ENCODE results near the gene RPS5.
"Not testable (repeated sequence)": the region's sequence is repeated elsewhere in the genome, so short reads cannot be mapped to it uniquely, and the experiment has no call there.

RPS5 gene

DNA sequence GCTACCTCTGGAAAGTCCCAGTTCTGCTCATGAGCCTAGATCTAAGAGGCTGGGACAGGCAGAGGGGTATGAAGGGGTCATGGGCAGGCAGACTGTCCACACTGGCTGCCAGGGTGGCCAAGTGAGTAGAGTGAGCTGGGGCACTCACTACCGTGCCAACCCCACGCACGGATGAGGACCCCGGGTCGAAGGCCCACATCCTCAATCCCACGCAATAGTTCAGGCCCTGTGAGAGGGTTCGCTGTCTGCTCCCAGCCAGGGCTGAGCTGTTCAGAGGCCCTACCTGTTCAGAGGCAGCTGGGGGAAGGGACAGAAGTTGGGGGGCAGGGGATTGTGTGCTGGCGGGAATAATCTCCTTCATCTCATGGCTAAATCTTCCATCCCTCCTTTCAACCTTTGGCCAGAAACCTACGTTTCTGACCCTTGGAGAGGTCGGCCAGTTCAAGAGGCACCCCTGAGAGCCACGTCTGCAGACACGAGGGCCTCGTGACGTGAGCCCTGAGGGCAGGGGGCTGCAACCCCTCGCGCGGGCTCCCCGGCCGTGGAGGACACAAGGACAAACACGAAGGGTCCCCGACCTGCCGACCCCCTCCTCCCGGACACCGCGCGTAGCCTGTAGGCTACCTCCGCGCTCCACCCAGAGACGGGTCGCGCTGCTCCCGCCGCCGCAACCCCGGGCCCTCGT lies 1.0 kb upstream of the RPS5 start:
- DNase-seq: peak; percentile 75

- peak; percentile 63 for DNase-seq
These were observed 487 bp downstream of the RPS5 start for GRCh38 chr19:58387338-58388174.

- no peak for DNase-seq
These were observed 1.1 kb downstream of the RPS5 start for GRCh38 chr19:58388175-58388526.

DNA sequence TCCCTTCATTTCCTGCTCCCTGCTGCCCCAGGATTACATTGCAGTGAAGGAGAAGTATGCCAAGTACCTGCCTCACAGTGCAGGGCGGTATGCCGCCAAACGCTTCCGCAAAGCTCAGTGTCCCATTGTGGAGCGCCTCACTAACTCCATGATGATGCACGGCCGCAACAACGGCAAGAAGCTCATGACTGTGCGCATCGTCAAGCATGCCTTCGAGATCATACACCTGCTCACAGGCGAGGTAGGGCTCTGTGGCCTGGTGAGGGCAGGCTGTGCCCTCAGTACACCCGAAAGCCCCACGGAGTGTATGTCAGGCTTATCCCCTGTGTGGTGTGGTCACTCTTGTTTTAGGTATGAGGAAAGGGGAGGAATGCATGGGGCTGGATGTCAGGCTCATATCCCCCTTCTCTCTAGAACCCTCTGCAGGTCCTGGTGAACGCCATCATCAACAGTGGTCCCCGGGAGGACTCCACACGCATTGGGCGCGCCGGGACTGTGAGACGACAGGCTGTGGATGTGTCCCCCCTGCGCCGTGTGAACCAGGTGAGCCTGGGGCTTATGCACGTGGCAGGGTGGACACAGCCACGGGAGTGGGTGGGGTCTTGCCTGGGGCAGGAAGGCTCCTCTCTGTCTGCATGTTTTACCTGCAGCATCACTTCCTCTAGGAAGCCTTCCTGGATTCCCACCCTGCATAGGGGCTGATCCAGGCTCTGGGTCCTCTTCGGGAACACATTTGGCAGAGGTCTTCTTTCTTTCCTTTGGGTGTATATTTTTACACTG lies 6.1 kb downstream of the RPS5 start:
- DNase-seq: no peak

DNA sequence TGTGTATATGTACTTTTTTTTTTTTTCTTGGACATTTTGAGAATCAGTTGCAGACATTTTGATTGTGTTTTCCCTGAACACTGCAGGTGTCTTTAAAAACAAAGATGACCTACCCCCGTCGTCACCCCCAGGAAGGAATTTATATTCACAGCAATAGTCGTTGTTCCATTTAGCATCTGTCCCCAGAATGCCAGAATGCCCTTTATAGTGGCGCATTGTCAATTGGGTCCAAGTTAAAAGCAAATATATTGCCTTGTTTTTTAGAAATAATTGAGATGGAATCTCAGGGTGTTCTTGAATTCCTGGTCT lies 6.6 kb downstream of the RPS5 start:
- DNase-seq: no peak

DNA sequence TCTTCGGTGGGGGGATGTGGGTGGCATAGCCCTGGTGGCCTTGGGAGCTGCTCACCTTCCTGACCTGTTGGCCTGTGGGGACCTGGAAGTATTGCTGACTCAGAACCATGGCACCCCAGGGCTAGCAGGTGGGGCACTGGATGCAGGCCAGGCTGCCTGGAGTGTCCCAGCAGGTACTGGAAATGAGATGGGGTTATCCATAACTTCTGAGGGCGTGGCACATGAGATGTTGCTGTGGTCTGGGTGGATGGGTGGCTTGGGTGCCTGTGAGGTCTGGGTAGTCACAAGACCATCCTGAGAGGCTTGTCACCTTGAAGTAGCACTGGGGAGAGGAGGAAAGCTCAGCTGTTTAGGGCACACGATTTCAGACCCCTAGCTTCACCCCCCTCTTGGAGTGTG lies 7.8 kb downstream of the RPS5 start:
- no peak for DNase-seq

DNA sequence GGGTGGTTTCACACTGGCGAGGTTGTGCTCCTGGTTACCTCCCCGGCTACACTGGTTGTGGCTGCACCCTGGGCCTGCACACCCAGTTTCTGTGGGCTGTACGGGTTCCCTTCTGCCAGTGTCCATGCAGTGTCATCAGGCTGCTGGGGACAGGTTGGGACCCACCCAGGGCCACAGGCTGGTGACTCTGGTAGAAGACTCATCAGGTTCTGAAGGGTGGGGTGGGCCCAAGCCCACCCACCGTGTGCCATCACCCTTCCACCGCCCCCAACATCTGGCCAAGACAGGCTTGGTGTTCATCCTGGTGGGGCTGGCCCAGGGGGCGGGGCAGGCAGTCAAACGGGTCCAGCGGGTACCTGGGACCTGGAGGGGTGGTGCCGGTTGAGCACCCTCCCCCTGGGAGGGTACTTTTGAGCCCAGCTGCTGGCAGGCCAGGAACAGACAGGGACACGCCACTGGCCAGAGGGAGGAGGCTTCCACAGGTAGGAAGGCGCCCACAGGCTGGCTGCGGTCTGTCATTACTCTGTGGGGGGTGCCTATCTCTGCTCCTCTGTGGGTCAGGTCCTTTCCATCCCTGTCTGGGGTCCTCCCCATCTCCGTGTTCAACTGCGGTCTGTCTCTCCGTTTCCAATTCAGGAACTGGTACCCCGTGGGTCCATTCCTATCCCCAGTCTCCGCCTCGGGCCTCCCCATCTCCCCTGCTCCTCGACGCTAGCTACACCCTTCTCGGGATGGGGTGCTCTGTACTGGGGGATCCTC lies 8.3 kb downstream of the RPS5 start, which contains the start of gene RNF225:
Gene RNF225, plus strand, starts transcription at position 437 of the 759 bp plus-strand sequence. CDS start 434 bp downstream, outside the sequence.
- DNase-seq: no peak

GRCh38 chr19:58395979-58396627 lies 9.0 kb downstream of the RPS5 start:
- DNase-seq: no peak

- DNase-seq: no peak
These were observed 9.8 kb downstream of the RPS5 start for GRCh38 chr19:58396691-58397532.

GRCh38 chr19:58397533-58398037 lies 10.5 kb downstream of the RPS5 start:
- no peak for DNase-seq

- DNase-seq: no peak
These were observed 11.0 kb downstream of the RPS5 start for GRCh38 chr19:58398087-58398486.

GRCh38 chr19:58398545-58398944 lies 11.5 kb downstream of the RPS5 start:
- no peak for DNase-seq

- no peak for DNase-seq
These were observed 12.8 kb downstream of the RPS5 start for GRCh38 chr19:58399903-58400302.

- DNase-seq: no peak
These were observed 13.3 kb downstream of the RPS5 start for GRCh38 chr19:58400316-58400915.

DNA sequence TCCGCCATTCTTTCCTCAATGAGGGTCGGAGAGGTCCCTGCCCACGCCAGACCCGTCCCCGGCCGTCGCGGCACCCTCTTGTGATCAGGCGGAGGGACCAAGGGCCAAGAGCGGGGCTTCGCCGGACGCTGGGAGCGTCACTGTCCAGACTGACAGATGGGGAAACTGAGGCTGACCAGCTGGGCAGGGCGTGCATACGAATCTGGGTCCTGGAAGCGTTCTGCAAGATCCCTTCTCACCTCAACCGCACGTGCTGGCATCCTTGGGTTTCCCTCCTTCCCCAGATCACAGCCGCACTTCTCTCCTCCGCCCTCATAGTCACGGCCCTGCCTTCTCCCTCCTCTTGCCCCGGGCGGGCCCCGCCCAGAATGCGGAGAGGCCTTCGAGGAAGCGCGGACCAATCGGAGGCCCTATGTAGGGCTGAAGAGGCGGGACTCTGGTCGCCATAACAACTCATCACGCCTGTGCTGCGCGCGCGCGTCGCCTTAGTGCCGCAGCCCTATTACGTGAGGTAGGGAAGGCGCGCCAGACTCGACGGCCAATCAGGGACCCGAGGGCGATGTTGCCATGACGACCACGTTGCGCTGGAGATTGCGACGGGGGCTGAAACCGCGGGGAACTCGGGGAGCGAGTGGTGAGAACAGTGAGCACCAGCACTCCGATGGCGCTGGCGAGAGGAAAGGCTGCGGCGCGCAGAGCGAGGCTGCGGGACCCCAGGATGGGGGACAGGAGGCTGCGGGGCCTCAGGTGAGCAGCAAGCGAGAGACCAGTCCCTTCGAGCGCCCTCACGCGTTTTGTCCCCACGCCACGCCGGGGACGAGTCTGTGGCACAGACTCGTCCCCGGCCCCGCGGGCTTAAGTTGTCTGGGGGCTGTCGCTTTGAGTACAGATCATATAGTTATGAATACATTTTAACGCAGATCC lies 14.1 kb downstream of the RPS5 start:
- DNase-seq: peak; percentile 100

- DNase-seq: no peak
These were observed 14.9 kb downstream of the RPS5 start for GRCh38 chr19:58401840-58402421.

DNA sequence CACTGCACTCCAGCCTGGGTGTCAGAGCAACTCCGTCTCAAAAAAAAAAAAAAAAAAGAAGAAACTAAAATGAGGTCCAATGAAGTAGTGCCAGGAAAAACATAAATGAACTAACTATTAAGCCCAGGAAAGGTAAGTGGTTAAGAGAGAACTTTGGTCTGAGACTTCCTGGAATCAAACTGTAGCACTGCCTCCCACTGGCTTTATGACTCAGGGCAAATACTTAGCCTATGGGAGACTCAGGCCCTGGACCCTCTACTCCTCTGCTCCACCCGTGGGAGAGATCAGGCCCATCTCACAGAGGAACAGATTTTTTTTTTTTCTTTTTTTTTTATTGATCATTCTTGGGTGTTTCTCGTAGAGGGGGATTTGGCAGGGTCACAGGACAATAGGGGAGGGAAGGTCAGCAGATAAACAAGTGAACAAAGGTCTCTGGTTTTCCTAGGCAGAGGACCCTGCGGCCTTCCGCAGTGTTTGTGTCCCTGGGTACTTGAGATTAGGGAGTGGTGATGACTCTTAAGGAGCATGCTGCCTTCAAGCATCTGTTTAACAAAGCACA lies 16.9 kb downstream of the RPS5 start:
- DNase-seq: not testable (repeated sequence)

DNA sequence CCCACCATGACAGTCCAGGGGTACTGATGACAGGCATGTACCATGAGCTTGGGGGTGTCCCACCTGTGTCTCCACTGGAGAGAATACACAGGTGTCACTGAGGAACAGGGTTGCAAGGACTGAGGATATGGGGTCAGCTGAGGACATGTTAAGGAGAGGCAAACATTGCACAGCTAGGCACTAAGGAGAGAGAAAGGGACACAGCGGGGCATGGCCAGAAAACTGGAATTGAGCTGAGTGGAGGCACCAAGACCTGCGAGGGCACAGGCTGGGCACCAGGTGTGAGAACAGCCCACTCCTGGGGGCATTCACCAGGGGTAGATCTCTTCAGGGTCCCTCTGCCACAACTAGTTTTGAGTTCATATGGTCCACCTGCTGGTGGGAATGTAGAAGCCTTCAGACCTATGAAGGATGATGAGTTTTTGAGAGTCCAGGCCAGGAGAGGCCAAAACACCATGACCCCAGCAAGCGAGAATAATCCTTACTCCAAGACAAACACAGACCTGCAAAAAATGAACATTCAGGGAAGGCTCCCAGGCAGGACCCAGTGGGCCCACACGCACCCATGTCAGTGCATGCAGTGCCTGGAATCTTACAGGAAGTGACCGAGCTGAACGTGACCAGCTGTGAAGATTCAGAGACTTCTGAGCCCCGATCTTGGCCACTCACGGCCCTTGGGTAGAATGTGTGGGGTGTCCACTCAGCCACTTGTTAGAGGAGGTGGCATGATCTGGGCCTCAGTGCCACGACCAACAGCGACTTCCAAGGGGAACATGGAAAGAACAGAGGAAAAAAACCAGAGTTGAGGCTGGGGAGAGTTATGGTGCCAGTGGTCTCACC lies 20.0 kb downstream of the RPS5 start:
- no peak for DNase-seq

Measured in activated effector memory CD4-positive, alpha-beta T cell treated with anti-CD3 and anti-CD28 coated beads, Interleukin-2, amount 50 U/mL, for 16 hours (primary cell).